Liver (tissue), 3 donors: ENCODE results near the gene KCNIP1.

Source experiments
- CTCF ChIP-seq: fragments of 150-350 bp; IDR thresholded peaks from 2 replicates; pipeline ENCODE4 v1.5.1; 2017; ENCODE audit warnings: improper control_type of control experiment, low read depth, low read length; ENCODE audit not compliant: missing input control
- JUND ChIP-seq, 2 donors: IDR thresholded peaks; 2 replicates each; pipeline ENCODE4 v1.6.1; 2016; ENCODE audit warnings: antibody characterized with exemption in 2 of 2
- SP1 ChIP-seq: IDR thresholded peaks from 2 replicates; pipeline ENCODE4 v1.6.1; 2018; ENCODE audit warnings: antibody characterized with exemption, mild to moderate bottlenecking
- TAF1 ChIP-seq: conservative IDR thresholded peaks from 2 replicates; pipeline ENCODE4 v1.6.1; 2016; ENCODE audit warnings: antibody characterized with exemption, mild to moderate bottlenecking
- YY1 ChIP-seq: IDR thresholded peaks from 2 replicates; pipeline ENCODE4 v1.6.1; 2016; ENCODE audit warnings: antibody characterized with exemption, mild to moderate bottlenecking
- donor health status: healthy.
- donor health status: healthy.

GRCh38 chr5:170611449-170612090, 107.8 kb downstream of the KCNIP1 start:
- no peak for TF ChIP-seq YY1
- TF ChIP-seq SP1 = no peak
- TF ChIP-seq CTCF = no peak
- TF ChIP-seq TAF1 = no peak
- no peak for TF ChIP-seq JUND (IDR thresholded peaks at IDR 0.05)
